Type B pancreatic cell (in vitro differentiated cells): Measurements from ENCODE around the gene KLHL6. TPM values are rescaled to one million over a fixed set of nuclear protein-coding genes. Genes with fewer than 3 reads are reported as not detected.
"Not testable (repeated sequence)": the region's sequence is repeated elsewhere in the genome, so short reads cannot be mapped to it uniquely, and the experiment has no call there.

Source experiments
- DNase-seq: peaks from one replicate; pipeline ENCODE4 v3.0.0; 2021; ENCODE audit warnings: mixed read lengths; ENCODE audit not compliant: unreplicated experiment; ENCODE audit errors: extremely low spot score
- H3K27ac Mint-ChIP-seq: 2 replicates; pipeline ENCODE4 v1.8.0; 2021; ENCODE audit warnings: mild to moderate bottlenecking, mixed read lengths
- H3K27me3 Mint-ChIP-seq: 2 replicates; pipeline ENCODE4 v1.8.0; 2021; ENCODE audit warnings: mixed read lengths
- H3K36me3 Mint-ChIP-seq: 2 replicates; pipeline ENCODE4 v1.8.0; 2021; ENCODE audit warnings: mixed read lengths
- H3K4me1 Mint-ChIP-seq: one replicate; pipeline ENCODE4 v1.8.0; 2021; ENCODE audit warnings: mixed read lengths; ENCODE audit not compliant: unreplicated experiment
- H3K4me3 Mint-ChIP-seq: 2 replicates; pipeline ENCODE4 v1.8.0; 2021; ENCODE audit warnings: mild to moderate bottlenecking, mixed read lengths
- H3K9me3 Mint-ChIP-seq: 2 replicates; pipeline ENCODE4 v1.8.0; 2021; ENCODE audit warnings: mixed read lengths
- CTCF ChIP-seq: fragments of 200-600 bp; sonication (generic); conservative IDR thresholded peaks from 2 replicates; pipeline ENCODE4 v1.5.0; 2021; ENCODE audit warnings: antibody characterized with exemption, mild to moderate bottlenecking
- total RNA-seq: library from RNA; stranded (reverse); gene quantifications from 2 replicates; pipeline ENCODE4 v1.2.1, GENCODE V29; 2021; ENCODE audit warnings: low replicate concordance

Gene KLHL6
- total RNA-seq, 1 donor from 2014 or later = not detected

DNA sequence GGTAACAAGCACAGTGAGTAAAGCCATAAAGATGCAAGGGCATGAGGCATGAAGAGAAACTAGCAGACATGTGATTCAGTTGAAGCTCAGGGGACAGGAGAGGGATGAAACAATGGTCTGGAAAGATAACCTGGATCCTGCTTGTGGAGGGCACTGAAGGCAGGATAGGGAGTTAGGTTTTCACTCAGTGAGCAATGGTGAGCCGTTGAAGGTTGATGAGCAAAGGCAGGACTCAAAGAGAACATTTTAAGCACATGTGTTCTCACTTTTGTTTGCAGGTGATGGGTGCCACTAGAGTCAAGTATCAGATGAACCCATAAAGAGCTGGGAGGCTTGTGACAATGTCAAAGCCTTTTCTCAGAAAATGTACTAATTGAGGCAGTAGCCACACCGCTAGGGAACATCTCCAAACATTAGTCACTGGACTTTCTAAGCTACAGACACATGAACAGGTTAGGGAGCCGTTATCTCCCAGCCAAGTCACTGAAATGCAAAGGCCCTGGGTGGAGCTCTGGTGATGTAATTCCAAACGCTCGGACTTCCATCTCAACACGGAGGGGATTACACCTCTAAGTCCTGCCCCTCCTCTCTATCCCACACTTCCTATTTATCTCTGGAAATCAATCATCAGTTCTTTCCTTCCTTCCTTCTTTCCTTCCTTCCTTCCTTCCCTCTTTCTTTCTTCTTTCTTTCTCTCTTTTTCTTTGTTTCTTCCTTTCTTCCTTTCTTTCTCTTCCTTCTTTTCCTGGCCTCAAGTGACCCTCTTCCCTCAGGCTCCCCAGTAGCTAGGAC lies 22.7 kb downstream of the KLHL6 start:
- no peak for DNase-seq
- Mint-ChIP-seq H3K27me3 (peaks cover 21% of the 10 kb centered on the region), H3K36me3 (no peaks in the 10 kb centered on the region)

DNA sequence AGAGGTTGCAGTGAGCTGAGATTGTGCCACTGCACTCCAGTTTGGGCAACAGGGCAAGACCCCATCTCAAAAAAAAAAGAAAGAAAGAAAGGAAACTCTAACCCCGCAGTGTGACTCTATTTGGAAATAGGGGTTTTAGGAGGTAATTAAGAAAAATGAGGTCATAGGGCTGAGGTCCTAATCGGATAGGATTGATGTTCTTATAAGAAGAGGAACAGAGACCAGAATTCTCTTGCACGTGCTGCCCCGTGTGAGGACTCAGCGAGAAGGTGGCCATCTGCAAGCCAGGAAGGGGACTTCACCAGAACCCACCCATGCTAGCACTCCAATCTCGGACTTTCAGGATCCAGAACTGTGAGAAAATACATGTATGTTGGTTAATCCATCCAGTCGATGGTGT lies 25.8 kb downstream of the KLHL6 start:
- no peaks in the 10 kb centered on the region for H3K9me3 Mint-ChIP-seq

More for the DNA sequence above, 22.7 kb downstream of the KLHL6 start:
- Mint-ChIP-seq H3K9me3 (no peaks in the 10 kb centered on the region), H3K4me1 (peaks cover 8% of the 10 kb centered on the region), H3K4me3 (no peak overlapping the region), H3K27ac (no peak overlapping the region)
- TF ChIP-seq CTCF = no peak

DNA sequence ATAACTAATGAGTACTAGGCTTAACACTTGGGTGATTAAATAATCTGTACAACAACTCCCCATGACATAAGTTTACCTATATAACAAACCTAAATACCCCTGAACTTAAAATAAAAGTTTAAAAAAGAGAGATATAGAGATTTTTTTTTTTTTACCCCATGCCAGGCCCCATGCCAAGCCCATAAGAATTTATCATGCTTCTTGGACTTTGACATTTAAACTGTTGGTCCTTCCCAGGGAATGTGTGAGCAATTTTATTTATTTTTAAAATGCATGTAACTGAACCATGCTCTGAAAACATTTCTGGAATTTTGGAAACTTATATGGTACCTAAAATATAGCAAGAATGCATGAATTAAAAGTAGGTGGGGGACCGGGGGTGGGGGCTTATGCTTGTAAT lies 26.3 kb downstream of the KLHL6 start:
- H3K4me3 Mint-ChIP-seq = no peak overlapping the region
- H3K27ac Mint-ChIP-seq = no peak overlapping the region
- H3K9me3 Mint-ChIP-seq = no peaks in the 10 kb centered on the region
- DNase-seq = no peak
- no peak for TF ChIP-seq CTCF
- peaks cover 21% of the 10 kb centered on the region for H3K27me3 Mint-ChIP-seq
- H3K36me3 Mint-ChIP-seq = no peaks in the 10 kb centered on the region
- H3K4me1 Mint-ChIP-seq = peaks cover 8% of the 10 kb centered on the region

More for the DNA sequence above, 25.8 kb downstream of the KLHL6 start:
- Mint-ChIP-seq H3K36me3 (no peaks in the 10 kb centered on the region), H3K27ac (no peak overlapping the region), H3K27me3 (peaks cover 21% of the 10 kb centered on the region), H3K4me3 (no peak overlapping the region), H3K4me1 (peaks cover 8% of the 10 kb centered on the region)
- DNase-seq = no peak
- TF ChIP-seq CTCF = no peak

DNA sequence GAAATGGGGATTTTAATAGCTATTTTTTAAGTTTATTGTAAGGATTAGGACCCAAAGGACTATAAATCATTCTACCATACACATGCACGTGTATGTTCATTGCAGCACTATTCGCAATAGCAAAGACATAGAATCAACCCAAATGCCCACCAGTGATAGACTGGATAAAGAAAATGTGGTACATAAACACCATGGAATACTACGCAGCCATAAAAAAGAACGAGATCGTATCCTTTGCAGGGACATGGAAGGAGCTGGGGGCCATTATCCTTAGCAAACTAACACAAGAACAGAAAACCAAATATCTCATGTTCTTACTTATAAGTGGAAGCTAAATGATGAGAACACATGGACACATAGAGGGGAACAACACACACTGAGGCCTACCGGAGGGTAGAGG lies 26.7 kb downstream of the KLHL6 start:
- not testable (repeated sequence) for H3K4me3 Mint-ChIP-seq, H3K36me3 Mint-ChIP-seq, DNase-seq, H3K9me3 Mint-ChIP-seq, H3K4me1 Mint-ChIP-seq, H3K27ac Mint-ChIP-seq
- H3K27me3 Mint-ChIP-seq = peaks cover 20% of the 10 kb centered on the region

DNA sequence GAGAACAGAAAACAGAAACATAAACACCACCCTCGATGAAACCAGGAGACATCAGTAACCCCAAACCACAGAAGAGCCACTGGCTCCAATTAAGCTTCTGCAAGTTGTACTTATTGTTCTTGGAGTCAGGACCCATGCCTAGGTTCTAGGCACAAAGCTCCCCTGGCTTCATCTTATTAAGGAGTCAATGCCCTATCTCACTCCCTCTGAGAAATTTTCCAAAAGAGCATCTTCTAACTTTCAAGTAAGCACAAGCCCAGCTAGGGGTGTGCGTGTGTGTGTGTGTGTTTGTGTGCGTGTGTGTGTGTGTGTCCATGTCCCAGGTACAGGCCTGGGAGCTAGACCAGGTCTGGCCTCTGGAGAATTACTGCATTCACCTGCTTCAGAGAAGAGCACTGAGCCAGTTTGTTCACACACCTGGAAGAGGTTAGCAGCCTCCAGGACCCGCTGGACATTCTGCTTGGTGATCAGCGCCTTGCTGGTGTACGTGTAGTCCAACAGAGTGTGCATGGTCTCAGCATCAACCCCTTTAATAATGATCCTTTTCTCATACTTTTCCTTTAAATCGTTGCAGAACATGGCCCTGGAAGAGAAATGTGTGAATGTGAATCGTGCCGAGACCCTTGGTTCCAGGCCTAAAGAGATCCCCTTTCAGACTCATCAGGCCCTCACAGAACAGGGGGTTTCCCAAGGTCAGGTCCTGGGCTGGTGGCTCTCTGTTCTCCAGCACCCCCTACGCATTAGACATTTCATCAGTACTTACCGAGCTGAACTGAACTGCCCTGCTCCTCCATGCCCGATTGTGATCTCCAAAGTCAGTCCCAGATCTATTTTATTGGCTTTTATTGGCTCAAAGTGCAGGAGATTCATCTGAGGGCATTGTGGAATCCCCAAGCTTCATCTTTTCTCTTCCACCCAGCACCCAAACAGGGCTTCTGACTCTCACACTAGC lies 27.8 kb downstream of the KLHL6 start:
- no peaks in the 10 kb centered on the region for H3K4me1 Mint-ChIP-seq
- no peak for TF ChIP-seq CTCF
- no peak overlapping the region for H3K27ac Mint-ChIP-seq
- no peaks in the 10 kb centered on the region for H3K9me3 Mint-ChIP-seq
- H3K27me3 Mint-ChIP-seq = peaks cover 12% of the 10 kb centered on the region
- H3K4me3 Mint-ChIP-seq = no peak overlapping the region
- no peak for DNase-seq
- H3K36me3 Mint-ChIP-seq = no peaks in the 10 kb centered on the region
